Kidney (tissue), 14 donors: Measurements from ENCODE around the gene NRG2. TPM values are rescaled to one million over a fixed set of nuclear protein-coding genes. Genes with fewer than 3 reads are reported as not detected.
A peak's percentile ranks its signal among the peaks of the same experiment; 100 is the strongest.

Source experiments
- DNase-seq, 5 donors: peaks; one replicate each; pipeline ENCODE4 v3.0.0-alpha.2; 2013 to 2020
- FAIRE-seq: peaks from 2 replicates; lab custom pipeline; 2012; peaks lifted over from hg19 to GRCh38; lab: Jason Lieb, UNC
- H3K27ac ChIP-seq, 2 donors: one replicate each; pipeline ENCODE4 v1.7.0; 2013; ENCODE audit warnings: low read depth in 2 of 2, low read length in 2 of 2, inconsistent platforms in 1 of 2
- H3K27me3 ChIP-seq: one replicate; pipeline ENCODE4 v1.7.1; 2013; ENCODE audit warnings: low read length, inconsistent platforms; ENCODE audit not compliant: control insufficient read depth, insufficient read depth
- H3K36me3 ChIP-seq, 3 donors: one replicate each; pipeline versions ENCODE4 v1.7.0 to v1.7.1; 2013; ENCODE audit warnings: low read length in 3 of 3, control low read depth in 1 of 3, inconsistent platforms in 1 of 3; ENCODE audit not compliant: insufficient read depth in 3 of 3, control insufficient read depth in 2 of 3
- H3K4me1 ChIP-seq, 3 donors: one replicate each; pipeline versions ENCODE4 v1.7.0 to v1.7.1; 2013; ENCODE audit warnings: low read length in 3 of 3, inconsistent platforms in 1 of 3, low read depth in 1 of 3; ENCODE audit not compliant: control insufficient read depth in 2 of 3, insufficient read depth in 2 of 3
- H3K4me3 ChIP-seq, 3 donors: one replicate each; pipeline versions ENCODE4 v1.7.0 to v1.8.1; 2013; ENCODE audit warnings: low read length in 3 of 3, control low read depth in 1 of 3, inconsistent platforms in 1 of 3
- H3K9ac ChIP-seq, 3 donors: one replicate each; pipeline versions ENCODE4 v1.7.0 to v1.7.1; 2013; ENCODE audit warnings: low read length in 3 of 3, control low read depth in 1 of 3, inconsistent platforms in 1 of 3
- H3K9me3 ChIP-seq, 3 donors: one replicate each; pipeline versions ENCODE4 v1.7.0 to v1.7.1; 2013; ENCODE audit warnings: low read length in 3 of 3, control low read depth in 1 of 3, inconsistent platforms in 1 of 3; ENCODE audit not compliant: control insufficient read depth in 2 of 3, insufficient read depth in 1 of 3
- CTCF ChIP-seq: IDR thresholded peaks from 3 replicates; pipeline ENCODE4 v1.5.1; 2012; ENCODE audit warnings: mild to moderate bottlenecking, moderate library complexity, borderline replicate concordance; ENCODE audit not compliant: insufficient read depth; ENCODE audit errors: extremely low read depth
- intact Hi-C: fragments of 100-400 bp; cut with DNase I; formaldehyde crosslinking; loops from one replicate; pipeline ENCODE4 v1.11.1; 2022
- polyA plus RNA-seq: library from polyadenylated mRNA; stranded (reverse); fragments of 350-450 nt; fragmentation: Illumina TruSeq; extraction: RNeasy Lipid Tissue Mini Kit (QIAGEN cat#74804); gene quantifications from one replicate; pipeline ENCODE4 v1.2.3, GENCODE V29; 2014; ENCODE audit warnings: low read depth, low replicate concordance; ENCODE audit not compliant: insufficient read depth
- total RNA-seq: library from RNA; stranded (reverse); fragmentation: NEBNext Ultra II Directional; extraction: Animal tissue kit (Norgen Biotek cat#: 25700); gene quantifications from one replicate; pipeline ENCODE4 v1.2.1, GENCODE V29; 2021
- donor health status: control.
- donor health status: control.
- donor health status: control.
- donor health status: control.
- donor health status: control.
- donor health status: DM: yes; HTN: yes; CAD: no.
- donor health status: Normal renal cell carcinoma (clear cell type).

The NRG2 gene
- total and polyA plus RNA-seq, 2 donors from 2014 or later: 1.9 to 4.6 TPM

- FAIRE-seq: no peak
- Histone ChIP-seq H3K27ac (no peak overlapping the region), H3K36me3 (no peaks in the 10 kb centered on the region), H3K9me3 (no peaks in the 10 kb centered on the region), H3K4me1 (no peaks in the 10 kb centered on the region), H3K9ac (no peak overlapping the region), H3K27me3 (no peaks in the 10 kb centered on the region), H3K4me3 (no peak overlapping the region)
- intact Hi-C loops: no loop called here
- DNase-seq: peak in 1 of 5 donors; percentile 43
- no peak for TF ChIP-seq CTCF
Observed at GRCh38 chr5:139822553-139823425, 220.3 kb downstream of the NRG2 start.

DNA sequence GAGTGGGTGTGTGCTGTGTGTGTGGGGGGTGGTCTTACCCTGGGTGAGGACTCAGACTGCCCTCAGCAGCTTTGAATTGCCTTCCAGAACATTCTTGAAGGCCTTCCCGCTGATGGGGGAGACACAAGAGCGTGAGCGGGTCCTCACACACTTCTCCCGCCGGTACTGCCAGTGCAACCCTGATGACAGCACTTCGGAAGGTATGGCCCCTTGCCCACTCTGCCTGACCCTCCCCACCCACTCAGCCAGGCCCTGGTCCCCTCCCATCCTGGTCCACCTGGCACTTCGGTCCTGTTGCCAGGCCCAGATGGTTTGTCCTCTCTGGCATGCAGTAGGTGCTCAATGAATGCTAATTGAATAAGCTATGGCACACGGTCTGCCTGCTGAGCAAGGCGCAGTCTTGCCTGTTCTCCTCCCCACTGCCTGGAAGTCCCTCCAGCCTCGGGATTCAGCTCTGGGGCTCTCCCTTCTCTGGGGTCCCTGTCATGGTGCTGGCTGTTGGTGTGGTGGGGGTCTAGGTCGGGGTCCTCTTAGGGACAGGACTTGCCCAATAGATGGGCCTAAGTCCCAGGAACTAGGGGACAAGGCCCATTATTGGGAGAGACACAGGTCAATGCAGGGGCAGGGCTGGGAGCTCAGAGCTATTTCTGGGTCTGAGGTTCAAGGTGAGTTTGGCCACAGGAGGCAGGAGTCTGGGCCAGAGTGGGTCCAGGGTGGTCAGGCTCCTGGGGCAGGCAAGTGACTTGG, 221.1 kb downstream of the NRG2 start:
- Histone ChIP-seq H3K36me3 (no peaks in the 10 kb centered on the region), H3K27ac (no peak overlapping the region), H3K9me3 (no peaks in the 10 kb centered on the region), H3K4me3 (no peak overlapping the region), H3K4me1 (no peaks in the 10 kb centered on the region), H3K9ac (no peak overlapping the region), H3K27me3 (no peaks in the 10 kb centered on the region)
- DNase-seq (peak in 1 of 5 donors; percentile 39), FAIRE-seq (no peak)
- TF ChIP-seq CTCF: no peak
- intact Hi-C loops: no loop called here

- intact Hi-C loops: no loop called here
- no peak for TF ChIP-seq CTCF
Observed at GRCh38 chr5:139820606-139821005, 222.5 kb downstream of the NRG2 start.

More at GRCh38 chr5:139820606-139821005, 222.5 kb downstream of the NRG2 start:
- DNase-seq (peak in 1 of 5 donors; percentile 5), FAIRE-seq (no peak)
- Histone ChIP-seq H3K27ac (no peak overlapping the region), H3K9me3 (no peaks in the 10 kb centered on the region), H3K4me1 (no peaks in the 10 kb centered on the region), H3K36me3 (no peaks in the 10 kb centered on the region), H3K9ac (no peak overlapping the region), H3K4me3 (no peak overlapping the region), H3K27me3 (no peaks in the 10 kb centered on the region)
